HG03135 (cell line): ENCODE measurements around the gene SLC4A4.
"Not testable (repeated sequence)": the region's sequence is repeated elsewhere in the genome, so short reads cannot be mapped to it uniquely, and the experiment has no call there.

Experiments
- ATAC-seq: cut with Tn5 transposase; IDR thresholded peaks from one replicate; pipeline ENCODE4 v1.9.1; 2021; ENCODE audit warnings: mild to moderate bottlenecking, moderate library complexity; ENCODE audit not compliant: unreplicated experiment

The SLC4A4 gene

DNA sequence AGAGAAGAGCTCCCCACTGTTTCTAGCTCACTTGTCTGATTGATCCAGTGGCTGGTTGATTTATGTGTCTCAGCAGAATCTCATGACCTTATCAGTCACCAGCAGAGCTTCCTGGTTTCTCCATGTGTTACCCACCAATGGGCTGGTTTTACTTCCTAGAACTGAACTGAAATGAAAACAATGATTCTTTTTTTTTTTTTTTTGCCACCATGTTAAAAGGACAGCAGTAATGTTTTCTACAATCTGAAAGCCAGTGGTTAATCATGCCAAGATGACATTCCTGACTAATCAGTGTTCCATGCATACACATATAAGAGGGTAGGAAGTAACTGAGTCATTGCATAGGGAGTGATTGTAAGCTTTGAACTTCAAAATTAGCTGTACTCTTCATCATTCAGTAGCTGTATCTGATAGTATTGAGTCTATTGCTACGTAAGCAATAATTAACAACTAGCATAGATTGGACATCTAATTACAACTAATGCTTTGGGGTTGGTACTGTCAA lies 67.7 kb downstream of the SLC4A4 start:
- ATAC-seq = no peak

DNA sequence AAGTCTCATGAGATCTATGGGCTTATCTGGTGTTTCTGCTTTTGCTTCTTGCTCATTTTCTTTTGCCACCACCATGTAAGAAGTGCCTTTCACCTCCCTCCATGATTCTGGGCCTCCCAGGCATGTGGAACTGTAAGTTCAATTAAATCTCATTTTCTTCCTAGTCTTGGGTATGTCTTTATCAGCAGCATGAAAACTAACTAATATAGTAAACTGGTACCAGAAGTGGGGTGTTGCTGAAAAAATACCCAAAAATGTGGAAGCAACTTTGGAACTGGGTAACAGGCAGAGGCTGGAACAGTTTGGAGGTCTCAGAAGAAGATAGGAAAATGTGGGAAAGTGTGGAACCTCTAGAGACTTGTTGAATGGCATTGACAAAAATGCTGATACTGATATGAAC lies 70.1 kb downstream of the SLC4A4 start:
- ATAC-seq = not testable (repeated sequence)

DNA sequence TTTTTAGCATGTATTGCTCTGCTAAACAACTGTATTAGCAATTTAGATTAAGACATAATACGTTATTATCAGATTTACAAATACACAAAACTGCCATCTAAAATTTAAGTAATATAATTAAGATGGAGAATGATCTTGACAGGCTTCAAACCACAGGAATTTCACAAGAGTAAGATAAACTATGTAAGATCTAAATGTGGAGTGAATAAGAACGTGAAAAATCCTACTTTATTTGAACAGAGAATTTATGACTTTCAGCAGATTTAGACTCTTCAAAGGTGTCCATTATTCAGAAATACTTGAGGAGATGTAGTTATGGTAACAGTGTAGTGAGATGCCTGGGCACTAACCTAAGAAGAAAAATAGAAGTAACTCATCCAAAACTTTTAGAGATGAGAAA lies 73.2 kb downstream of the SLC4A4 start:
- ATAC-seq = no peak

GRCh38 chr4:71415491-71415890 lies 76.7 kb downstream of the SLC4A4 start:
- ATAC-seq = no peak

DNA sequence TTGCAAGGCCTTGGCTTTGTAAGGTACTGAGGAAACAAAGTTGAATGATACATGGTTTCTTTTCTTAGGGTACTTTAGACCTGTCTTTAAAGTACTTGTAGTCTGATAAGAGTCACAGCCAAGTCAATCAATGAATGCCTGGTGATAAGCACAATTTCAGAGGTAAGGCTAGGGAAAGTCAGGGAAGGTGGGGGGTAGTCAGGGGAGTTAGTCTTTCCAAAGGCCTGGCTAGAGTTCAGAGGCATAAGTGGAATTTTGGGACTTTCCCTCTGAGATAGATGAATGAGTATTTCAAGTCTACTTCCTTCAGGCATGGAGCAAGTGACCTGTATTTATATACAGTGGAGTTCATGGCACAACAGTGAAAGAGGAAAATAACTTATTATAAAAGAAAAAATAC lies 78.3 kb downstream of the SLC4A4 start:
- no peak for ATAC-seq

GRCh38 chr4:71426381-71427042 lies 87.7 kb downstream of the SLC4A4 start:
- no peak for ATAC-seq

DNA sequence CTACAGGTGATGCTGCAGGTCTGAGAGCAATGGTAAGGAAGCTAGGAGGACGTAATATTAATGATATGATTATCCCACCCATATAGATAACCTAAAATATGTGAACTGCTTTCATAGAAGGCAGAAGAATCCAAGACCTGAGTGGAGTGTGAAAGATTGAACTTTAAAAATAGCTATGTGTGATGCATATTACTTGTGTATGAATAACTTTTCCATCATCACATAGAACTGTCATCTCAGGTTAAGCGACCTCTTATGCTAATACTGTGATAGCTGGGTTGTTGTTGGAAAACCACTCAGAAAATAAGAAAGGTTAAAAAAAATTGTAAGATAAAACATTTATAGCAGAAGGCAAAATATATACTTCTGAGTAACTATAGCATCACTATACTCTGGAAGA lies 90.3 kb downstream of the SLC4A4 start:
- no peak for ATAC-seq

- no peak for ATAC-seq
Observed at GRCh38 chr4:71429962-71430361, 91.1 kb downstream of the SLC4A4 start.

DNA sequence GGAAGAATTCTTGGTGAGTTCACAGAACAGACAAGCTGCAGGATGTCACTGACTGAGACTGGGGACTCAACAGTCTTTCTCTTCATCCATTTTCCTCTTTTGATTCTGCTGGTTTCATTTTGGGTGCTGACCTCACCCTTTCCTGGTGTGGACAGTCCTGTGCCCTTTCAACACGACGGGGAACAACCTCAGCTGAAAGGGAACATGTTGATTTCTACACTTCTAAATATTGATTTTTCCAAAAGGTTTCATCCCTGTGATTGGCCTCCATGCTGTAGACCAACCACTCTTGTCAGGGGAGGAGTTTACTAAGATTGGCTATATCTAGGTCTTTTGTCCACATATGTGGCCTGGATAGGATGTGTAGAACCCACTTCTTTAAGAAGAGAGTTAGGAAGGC lies 91.8 kb downstream of the SLC4A4 start:
- ATAC-seq = no peak

DNA sequence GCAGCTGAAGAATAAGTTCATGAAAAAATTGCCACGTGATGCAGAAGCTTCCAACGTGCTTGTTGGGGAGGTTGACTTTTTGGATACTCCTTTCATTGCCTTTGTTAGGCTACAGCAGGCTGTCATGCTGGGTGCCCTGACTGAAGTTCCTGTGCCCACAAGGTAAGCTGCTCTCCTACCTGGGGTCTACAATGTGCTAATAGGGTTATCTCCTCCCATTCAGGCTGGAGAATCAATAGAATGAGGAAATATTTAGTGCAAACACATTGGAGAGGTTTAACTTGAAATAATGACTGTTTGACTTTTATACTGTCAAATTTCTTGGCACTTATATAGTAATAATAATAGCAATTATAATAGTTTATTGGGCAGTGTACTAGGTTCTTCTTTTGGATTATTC lies 101.8 kb downstream of the SLC4A4 start:
- ATAC-seq = no peak

DNA sequence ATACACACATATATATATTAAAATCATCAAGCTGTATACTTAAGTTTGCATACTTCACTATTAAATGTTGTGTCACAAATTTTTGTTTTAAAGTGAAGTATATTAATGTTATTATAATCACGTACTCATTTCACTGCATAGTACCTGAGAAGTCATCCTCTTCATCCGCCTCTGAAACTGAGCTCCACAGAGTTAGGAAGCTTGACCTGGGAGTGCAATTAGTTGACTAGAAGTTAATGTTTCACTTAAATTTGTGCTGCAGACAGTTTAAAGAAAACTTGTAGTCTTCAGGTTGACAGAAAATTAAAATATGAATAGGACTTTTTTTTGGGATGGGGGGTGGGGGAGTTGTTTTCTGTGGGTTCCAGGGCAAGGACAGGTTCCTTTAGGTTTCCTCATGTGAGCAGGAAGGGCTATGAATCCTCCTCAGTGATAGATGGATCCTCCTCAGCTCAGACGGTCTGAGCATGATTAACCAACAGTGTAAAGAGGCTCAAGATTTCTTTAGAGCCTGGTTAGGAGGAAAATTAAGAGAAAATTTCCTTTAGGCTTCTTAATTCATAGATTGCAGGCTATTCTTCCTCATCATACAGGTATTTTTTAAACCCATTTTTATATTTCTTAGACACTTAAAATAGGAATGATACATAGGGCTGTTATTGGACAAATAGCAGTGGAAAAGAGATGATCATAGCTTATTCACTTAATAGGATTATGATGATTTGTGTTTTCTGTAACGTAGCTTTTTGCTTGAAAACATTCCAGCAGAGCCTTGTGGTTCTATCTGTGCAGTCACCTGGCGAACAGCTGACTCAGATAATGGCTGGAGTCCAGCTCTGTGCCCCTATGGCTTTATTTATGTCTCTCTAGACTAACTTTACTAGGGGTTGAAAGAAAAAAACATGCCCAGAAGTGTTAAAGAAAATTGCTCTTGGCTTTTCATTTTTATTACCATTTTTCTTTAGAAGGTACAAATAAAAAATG lies 102.7 kb downstream of the SLC4A4 start:
- no peak for ATAC-seq

DNA sequence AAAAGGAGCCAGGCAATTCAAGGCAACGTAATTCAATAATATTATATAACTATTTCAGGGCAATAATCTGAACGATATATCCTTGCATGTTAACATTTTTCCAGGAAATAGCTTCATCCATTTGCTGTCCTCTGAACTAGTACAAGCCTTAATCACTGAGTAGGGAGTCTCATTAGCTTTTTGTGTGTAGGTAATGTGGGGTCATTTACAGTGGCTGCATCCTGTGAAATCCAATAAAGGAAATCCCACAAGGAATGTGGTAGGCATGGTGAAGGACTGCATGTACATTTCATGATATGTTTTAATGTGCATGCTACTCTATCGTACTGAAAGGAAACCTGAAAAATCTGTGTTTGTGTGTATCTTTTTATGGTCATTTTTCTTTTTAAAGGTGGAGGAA lies 103.5 kb downstream of the SLC4A4 start:
- no peak for ATAC-seq

DNA sequence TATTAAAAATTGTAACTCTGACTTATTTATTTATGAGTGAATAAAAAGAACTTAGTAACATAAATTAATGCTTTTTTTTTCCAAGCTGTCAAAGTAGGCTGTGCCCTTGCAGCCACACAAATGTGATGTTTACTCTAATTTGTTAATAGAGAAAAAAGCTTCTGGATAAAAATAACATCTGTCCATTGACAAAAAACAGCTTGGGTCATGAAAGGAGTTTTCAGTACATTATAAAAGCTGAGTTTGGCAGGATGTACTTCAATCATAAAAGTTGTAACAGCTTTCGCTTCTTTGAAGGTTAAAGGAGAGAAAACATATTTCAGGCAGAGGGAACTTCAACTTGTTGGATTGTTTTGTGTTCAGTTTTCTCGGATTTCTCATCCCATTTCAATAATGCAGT lies 105.6 kb downstream of the SLC4A4 start:
- ATAC-seq = no peak

- ATAC-seq = no peak
Observed at GRCh38 chr4:71445811-71446210, 107.0 kb downstream of the SLC4A4 start.

GRCh38 chr4:71446479-71447081 lies 107.8 kb downstream of the SLC4A4 start:
- no peak for ATAC-seq

DNA sequence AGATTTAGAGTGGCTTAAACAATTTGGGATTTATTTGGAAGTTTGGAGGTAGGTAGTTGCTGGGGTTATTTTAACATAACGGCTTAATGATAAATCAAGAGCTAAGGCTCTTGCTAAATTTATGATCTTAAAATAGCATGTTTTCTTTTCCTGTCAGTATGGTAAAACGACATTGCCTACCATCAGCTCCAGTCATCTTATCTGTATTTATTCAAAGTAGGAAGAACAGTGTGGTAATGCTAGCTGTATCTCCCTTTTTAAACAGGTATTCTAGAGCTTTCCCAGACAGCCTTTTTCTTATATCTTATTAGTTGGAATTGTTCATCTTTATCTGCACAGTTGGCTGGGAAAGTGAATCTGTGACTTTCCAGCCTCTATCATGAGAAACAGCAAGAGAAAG lies 110.2 kb downstream of the SLC4A4 start:
- no peak for ATAC-seq

GRCh38 chr4:71449878-71450277 lies 111.1 kb downstream of the SLC4A4 start:
- ATAC-seq = no peak

DNA sequence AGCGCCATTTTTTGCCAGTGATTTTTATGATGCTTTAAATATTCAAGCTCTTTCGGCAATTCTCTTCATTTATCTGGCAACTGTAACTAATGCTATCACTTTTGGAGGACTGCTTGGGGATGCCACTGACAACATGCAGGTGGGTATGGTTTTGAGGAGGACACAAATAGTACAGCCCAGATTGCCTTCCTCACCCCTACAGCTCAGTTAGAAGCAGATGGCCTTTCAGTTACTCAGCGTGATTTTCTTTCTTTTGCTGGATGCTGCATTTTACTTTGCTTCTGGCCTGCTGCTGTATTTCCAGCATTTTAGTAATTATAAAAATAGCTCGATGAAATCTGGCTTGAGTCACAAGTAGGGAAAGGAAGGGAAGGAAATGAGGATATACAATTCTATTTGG lies 114.7 kb downstream of the SLC4A4 start:
- no peak for ATAC-seq

- ATAC-seq = no peak
Observed at GRCh38 chr4:71456841-71457240, 118.0 kb downstream of the SLC4A4 start.

- ATAC-seq = no peak
Observed at GRCh38 chr4:71460371-71460770, 121.6 kb downstream of the SLC4A4 start.

GRCh38 chr4:71461422-71461821 lies 122.6 kb downstream of the SLC4A4 start:
- no peak for ATAC-seq

DNA sequence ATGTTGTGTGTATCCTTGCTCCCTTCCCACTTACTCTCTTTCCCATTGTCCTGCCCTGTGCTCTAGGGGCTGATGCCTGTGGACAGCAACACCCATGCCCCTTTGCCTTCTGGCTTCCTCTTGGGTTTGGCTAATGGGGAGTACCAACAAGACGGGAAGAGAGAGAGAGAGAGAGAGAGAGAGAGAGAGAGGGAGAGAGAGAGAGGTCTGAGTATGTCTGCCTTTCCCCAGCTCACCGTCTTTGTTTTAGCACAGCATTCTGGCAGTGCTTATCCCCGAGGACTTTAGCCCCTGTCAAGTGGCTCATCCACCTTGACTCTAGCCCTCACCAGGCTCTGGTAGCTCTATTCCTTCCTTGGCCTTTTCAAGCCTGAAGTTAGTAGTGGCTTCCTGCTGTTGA lies 128.0 kb downstream of the SLC4A4 start:
- no peak for ATAC-seq
